Measurements from ENCODE around the gene SP110. TPM values are rescaled to one million over a fixed set of nuclear protein-coding genes. Genes with fewer than 3 reads are reported as not detected.

The SP110 gene
- total RNA-seq, 1 experiment from 2014 or later, result 11.9 TPM

- DNase-seq (ENCODE audit: unreplicated experiment), result no peak
- POLR2A ChIA-PET, result no interaction called here
- no TSS peak for BruUV-seq (replicated peaks)
- Mint-ChIP-seq H3K4me1 (ENCODE audit: insufficient read depth, unreplicated experiment) (no peaks in the 10 kb centered on the region), H3K27ac (ENCODE audit: low read depth, unreplicated experiment) (no peak overlapping the region), H3K36me3 (ENCODE audit: insufficient read depth, unreplicated experiment) (no peaks in the 10 kb centered on the region), H3K4me3 (ENCODE audit: unreplicated experiment) (no peak overlapping the region), H3K9me3 (ENCODE audit: unreplicated experiment) (peaks cover 12% of the 10 kb centered on the region), H3K27me3 (ENCODE audit: insufficient read depth, unreplicated experiment) (no peaks in the 10 kb centered on the region)
- TF ChIP-seq CTCF (IDR thresholded peaks at IDR 0.05; ENCODE audit: unreplicated experiment), result no peak
- CTCF ChIA-PET, result interaction anchor here (0.6 kb wide), 1 partner anchor 143 kb away, joined by 3 read pairs; no protein-coding TSS in a partner anchor
- intact Hi-C loops (cut with micrococcal nuclease), result no loop called here
Observed at GRCh38 chr2:230152334-230152733, 67.5 kb downstream of the SP110 start.

- no TSS peak for BruUV-seq (replicated peaks)
- H3K9me3 Mint-ChIP-seq (ENCODE audit: unreplicated experiment), result peaks cover 9% of the 10 kb centered on the region
- H3K27ac Mint-ChIP-seq (ENCODE audit: low read depth, unreplicated experiment), result no peak overlapping the region
- H3K27me3 Mint-ChIP-seq (ENCODE audit: insufficient read depth, unreplicated experiment), result no peaks in the 10 kb centered on the region
- intact Hi-C loops (cut with micrococcal nuclease), result no loop called here
- no peak for DNase-seq (ENCODE audit: unreplicated experiment)
- H3K36me3 Mint-ChIP-seq (ENCODE audit: insufficient read depth, unreplicated experiment), result no peaks in the 10 kb centered on the region
- TF ChIP-seq CTCF (IDR thresholded peaks at IDR 0.05; ENCODE audit: unreplicated experiment), result no peak
- no peak overlapping the region for H3K4me3 Mint-ChIP-seq (ENCODE audit: unreplicated experiment)
- CTCF ChIA-PET, result interaction anchor here (1.1 to 1.6 kb wide), 2 partner anchors 14 to 15 kb away, joined by 3 read pairs; no protein-coding TSS in a partner anchor
- POLR2A ChIA-PET, result interaction anchor here (1.3 kb wide), 1 partner anchor 9 kb away, joined by 3 read pairs; no protein-coding TSS in a partner anchor
- H3K4me1 Mint-ChIP-seq (ENCODE audit: insufficient read depth, unreplicated experiment), result no peaks in the 10 kb centered on the region
Observed at GRCh38 chr2:230144355-230144754, 75.4 kb downstream of the SP110 start.

GRCh38 chr2:230140667-230141066 is 79.1 kb downstream of the SP110 start:
- intact Hi-C loops (cut with micrococcal nuclease), result no loop called here
- CTCF ChIA-PET, result interaction anchor here (0.6 kb wide), 1 partner anchor 314 kb away, joined by 3 read pairs; no protein-coding TSS in a partner anchor
- no peak for DNase-seq (ENCODE audit: unreplicated experiment)
- H3K27ac Mint-ChIP-seq (ENCODE audit: low read depth, unreplicated experiment), result no peak overlapping the region
- H3K36me3 Mint-ChIP-seq (ENCODE audit: insufficient read depth, unreplicated experiment), result no peaks in the 10 kb centered on the region
- peaks cover 9% of the 10 kb centered on the region for H3K9me3 Mint-ChIP-seq (ENCODE audit: unreplicated experiment)
- BruUV-seq (replicated peaks), result no TSS peak
- no peak for TF ChIP-seq CTCF (IDR thresholded peaks at IDR 0.05; ENCODE audit: unreplicated experiment)
- H3K27me3 Mint-ChIP-seq (ENCODE audit: insufficient read depth, unreplicated experiment), result no peaks in the 10 kb centered on the region
- POLR2A ChIA-PET, result no interaction called here
- H3K4me1 Mint-ChIP-seq (ENCODE audit: insufficient read depth, unreplicated experiment), result no peaks in the 10 kb centered on the region
- no peak overlapping the region for H3K4me3 Mint-ChIP-seq (ENCODE audit: unreplicated experiment)

- TF ChIP-seq CTCF (IDR thresholded peaks at IDR 0.05; ENCODE audit: unreplicated experiment), result no peak
- CTCF ChIA-PET, result no interaction called here
- Mint-ChIP-seq H3K9me3 (ENCODE audit: unreplicated experiment) (peaks cover 9% of the 10 kb centered on the region), H3K4me3 (ENCODE audit: unreplicated experiment) (no peak overlapping the region), H3K27me3 (ENCODE audit: insufficient read depth, unreplicated experiment) (no peaks in the 10 kb centered on the region), H3K27ac (ENCODE audit: low read depth, unreplicated experiment) (no peak overlapping the region), H3K36me3 (ENCODE audit: insufficient read depth, unreplicated experiment) (no peaks in the 10 kb centered on the region), H3K4me1 (ENCODE audit: insufficient read depth, unreplicated experiment) (no peaks in the 10 kb centered on the region)
- intact Hi-C loops (cut with micrococcal nuclease), result no loop called here
- POLR2A ChIA-PET, result no interaction called here
- BruUV-seq (replicated peaks), result no TSS peak
- peak; percentile 40 for DNase-seq (ENCODE audit: unreplicated experiment)
Observed at GRCh38 chr2:230137902-230138539, 81.8 kb downstream of the SP110 start.

Data from MCF 10A (cell line).